ENCODE results near the gene SLC6A20.

The SLC6A20 gene

DNA sequence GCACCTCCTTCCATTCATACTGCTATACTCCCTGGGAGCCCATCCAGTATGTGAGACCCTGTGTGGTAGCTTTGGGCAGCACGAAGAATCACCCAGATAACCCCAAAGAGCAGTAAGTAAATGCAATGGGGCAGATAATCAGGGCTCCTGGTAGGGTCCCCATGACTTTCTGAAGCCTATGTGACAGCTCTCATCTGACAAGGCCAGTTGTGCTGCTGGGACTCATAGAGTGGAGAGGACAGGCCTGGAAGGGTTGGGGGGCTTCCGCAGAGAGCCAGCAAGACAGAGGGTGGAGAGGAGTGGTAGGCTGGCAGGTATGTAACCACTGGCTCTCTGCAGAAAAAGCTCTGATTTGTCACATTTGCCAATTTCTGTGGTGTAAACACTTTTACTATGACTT lies 3.2 kb upstream of the SLC6A20 start:
- DNase-seq: no peak

DNA sequence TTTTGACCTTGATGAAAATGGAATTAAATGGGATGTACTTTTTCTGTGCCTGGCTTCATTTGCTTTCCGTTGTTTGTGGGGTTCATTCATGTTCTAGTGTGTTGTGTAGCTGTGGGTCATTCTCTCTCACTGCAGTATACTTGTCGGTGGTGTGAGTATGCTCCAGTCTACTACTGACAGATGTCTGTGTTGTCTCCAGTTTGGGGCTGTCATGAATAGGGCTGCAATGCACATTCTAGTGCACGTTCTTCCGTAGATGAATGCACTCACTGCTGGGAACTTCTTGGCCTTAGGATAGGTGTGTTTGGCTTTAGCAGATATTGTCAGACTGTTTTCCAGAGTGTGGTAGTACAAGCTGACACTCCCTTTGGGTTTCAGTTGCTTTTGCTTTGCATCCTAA lies 1.7 kb upstream of the SLC6A20 start:
- no peak for DNase-seq

DNA sequence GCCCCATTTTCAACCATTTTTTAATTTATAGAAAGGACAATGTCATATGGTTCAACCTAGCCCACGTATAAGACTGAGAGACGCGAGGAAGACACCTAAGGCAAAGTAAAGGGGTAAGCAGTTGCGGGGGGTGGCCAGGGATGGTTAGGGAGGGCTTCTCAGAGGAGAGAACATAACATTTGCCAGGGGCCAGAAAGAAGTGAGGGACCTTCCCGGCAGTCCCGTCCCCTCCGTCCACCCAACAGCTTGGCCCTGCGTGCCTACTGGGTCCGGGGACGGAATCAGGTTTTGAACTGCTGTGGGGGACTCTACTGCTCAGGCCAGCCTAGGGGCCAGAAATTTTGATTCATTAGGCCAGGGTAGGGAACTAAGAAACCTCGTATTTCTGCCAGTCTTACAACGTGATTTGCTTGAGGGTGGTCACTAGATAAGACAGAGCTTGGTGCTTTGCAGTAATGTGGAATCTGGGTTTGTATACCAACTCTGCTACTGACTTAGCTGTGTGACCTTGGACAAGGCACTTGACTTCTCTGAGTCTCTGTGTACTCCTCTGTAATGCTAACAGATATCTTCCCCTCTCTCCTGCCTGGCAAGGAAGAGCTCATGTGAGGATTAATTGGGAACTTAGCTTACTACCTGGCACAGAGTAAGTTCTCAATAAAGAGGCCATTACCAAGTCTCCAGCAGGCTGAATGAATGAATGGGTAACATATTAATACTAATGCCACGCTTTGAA lies 734 bp upstream of the SLC6A20 start:
- DNase-seq: no peak

DNA sequence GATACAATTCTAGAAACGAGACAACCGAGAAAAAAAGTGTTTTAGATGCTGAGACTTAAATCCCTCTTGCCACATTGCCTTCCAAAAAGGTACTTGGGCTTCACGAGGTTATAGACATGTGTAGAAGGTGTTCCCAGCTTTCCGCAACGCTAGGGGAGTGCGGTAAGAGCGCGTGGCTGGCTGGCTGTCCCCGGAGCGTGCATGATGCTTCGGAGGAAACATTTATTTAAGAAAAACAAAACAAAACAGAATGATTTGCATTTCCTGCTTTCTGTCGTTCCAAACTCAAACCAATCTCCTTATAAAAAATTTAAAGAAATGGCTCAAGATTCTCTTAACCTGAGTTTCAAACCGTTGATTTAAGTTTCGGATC lies 841 bp downstream of the SLC6A20 start:
- no peak for DNase-seq

DNA sequence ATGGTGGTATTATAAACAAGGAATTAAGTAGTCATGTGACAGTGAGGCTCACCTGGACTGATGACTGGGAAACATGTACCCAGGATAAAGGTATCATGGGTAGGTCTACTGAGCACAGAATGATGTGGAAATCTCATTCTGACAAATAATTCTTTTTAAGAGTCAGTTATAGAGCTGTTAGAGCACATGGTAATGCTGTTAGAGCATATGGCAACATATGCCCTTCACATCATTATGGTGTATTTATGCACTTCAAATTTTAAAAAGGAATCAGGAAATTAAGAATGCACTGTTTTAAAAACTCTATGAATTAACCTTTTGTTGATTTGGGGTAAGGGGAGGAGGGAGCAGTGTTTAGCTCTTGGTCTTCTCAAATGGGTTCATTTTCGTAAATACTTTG lies 1.7 kb downstream of the SLC6A20 start:
- DNase-seq: no peak

DNA sequence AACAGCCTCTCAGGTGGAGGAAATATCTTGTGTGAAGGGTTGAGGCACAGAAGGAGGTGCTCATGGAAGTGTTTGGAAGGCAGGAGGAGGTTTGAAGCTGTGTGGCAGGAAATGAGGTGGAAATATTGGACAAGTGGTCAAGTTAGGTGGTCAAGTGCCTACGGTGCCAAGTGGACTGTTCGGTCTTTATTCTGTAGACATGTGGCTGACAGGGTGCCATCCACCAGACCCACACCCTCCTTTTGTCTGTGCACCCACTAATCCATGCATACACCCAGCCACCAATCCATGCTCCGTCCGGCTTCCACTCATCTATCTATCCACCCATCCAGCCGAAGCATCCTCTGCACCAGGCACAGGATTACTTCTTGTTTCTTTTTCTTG lies 2.2 kb downstream of the SLC6A20 start:
- DNase-seq: no peak

DNA sequence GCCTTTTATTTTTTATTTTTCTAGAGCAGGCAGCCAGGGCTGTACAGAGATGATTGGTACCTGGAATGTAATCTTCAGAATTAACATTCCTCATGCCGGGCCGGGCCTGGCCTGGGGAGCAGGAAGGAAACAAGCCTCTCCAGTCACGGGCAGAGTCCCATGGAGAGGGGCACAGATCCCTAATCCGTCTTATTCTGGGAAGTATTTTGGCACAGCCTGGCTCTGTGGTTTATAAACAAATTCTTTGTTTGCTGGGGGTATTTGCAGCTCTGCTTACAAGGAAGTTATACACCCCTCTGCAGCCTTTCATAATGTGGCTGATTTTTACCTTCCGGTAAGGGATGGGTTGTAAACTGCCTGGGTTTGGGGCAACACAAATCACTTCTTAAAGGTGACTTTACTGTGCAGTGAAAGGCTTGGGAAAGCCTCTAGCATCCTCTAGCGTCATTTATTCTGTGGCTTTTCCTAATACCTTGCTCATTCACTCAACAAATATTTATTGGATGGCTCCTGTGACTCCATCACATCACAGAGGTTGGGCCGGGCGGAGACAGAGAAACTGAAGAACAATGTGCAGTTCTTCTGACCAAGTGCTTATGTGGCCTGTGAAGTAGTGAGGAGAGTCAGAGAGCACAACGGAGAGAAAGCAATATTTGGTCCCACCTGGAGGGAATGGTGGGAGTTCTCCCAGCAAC lies 2.7 kb downstream of the SLC6A20 start:
- DNase-seq: no peak

DNA sequence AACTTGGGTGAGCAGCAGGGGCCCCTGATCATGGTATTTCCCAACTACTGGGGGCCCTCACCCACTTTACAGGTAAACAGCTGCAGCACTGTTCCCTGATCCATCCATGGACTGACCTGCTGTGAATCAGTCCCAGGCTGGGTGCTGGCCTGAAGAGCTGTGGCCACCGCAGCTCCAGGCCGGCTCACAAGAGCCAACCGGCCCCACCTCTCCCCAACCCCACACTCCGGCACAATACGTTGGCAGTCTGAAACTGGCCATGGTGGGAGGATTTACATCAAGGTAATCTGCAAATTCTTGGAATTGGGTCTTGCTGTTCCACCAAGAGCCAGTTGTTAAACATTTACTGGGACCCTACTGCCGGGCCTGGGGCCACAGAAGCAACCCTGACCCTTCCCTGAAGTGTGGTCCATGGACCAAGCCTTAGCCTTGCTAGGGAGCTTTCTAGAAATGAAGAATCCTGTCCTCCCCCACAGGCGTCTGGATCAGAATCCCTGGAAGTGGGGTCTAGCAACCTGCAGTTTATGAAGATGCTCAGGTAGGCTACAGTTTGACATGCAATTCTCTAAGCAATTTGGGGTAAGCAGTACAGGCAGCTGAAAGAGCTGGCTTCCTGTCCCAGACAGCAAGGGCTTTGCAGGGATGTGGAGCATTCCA lies 3.7 kb downstream of the SLC6A20 start:
- DNase-seq: no peak

DNA sequence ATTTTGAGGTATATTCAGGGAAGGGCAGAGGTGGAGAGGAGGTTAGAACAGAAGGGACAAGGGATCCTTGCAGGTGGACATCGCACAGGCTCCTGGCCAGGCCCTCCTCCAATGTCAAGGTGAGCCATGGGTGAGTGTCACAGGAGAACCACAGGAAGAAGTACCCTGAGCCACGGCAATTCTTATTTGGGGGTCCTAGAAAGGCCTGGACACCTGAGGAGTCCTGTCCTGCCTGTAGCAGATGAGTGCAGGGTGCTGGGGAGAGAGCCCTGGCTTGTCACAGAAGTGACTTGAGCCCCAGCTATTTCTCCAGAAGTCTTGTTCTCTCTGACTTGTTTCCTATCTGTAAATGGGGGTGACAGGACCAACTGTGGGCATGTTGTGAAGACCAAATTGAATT lies 4.3 kb downstream of the SLC6A20 start:
- no peak for DNase-seq

DNA sequence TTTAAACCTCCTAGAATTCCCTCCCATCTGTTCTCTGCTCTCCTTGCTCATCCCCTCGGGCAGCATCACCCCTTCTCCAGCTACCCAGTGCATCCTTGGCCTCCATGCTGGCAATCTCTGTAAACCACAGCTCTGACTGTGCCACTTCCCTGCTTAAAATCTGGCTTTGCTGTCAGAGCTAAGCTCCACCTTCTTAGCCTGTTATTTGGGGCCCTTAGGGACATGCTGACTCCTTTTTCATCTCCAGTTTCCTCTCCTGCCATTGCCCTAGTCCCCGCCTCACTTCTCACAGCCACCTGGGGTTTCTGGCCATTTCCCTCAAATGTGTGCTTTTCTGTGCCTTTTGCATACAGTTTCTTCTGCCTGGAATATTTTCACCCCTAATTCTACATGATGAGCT lies 5.7 kb downstream of the SLC6A20 start:
- DNase-seq: no peak

DNA sequence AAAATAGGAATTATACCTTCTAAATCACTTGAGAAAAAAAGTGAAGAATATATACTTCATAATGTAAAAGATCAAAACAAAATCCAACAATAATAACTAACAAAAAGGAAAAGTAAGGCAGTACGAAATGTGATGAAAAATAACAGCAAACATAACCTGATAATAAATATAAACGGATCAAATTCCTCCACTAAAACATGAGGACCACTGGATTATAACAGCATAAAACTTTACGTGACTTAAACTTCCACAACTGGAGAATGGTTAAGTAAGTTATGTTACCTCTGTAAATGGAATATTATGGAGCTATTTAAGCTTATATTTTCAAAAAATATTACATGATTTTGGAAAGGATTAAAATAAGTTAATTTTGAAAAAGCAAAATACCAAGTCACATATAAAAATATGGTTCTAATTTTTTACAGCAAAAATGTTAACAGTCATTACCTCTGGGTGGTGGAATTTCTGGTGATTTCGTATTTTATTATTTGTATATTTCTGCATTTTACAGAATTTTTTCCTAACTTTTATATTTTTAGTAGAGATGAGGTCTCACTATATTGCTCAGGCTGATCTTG lies 7.0 kb downstream of the SLC6A20 start:
- DNase-seq: no peak

DNA sequence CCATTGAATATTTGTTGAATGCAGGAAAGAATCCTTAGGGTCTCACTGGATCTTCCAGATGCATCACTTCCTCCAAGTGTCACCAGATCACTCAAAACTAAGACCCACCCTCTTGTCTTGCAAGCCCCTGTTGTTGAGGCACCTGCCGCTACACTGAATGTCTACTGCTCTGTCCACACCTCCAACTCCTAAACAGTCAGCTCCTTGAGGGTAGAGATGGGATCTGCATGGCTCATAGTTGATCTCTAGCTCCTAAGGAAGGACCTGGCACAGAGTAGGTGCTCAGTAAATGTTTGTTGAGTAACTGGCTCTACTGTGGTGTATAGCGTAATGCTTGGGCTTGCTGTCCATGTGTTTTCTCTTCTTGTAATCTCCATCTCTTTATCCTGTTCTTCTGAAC lies 8.8 kb downstream of the SLC6A20 start:
- no peak for DNase-seq

DNA sequence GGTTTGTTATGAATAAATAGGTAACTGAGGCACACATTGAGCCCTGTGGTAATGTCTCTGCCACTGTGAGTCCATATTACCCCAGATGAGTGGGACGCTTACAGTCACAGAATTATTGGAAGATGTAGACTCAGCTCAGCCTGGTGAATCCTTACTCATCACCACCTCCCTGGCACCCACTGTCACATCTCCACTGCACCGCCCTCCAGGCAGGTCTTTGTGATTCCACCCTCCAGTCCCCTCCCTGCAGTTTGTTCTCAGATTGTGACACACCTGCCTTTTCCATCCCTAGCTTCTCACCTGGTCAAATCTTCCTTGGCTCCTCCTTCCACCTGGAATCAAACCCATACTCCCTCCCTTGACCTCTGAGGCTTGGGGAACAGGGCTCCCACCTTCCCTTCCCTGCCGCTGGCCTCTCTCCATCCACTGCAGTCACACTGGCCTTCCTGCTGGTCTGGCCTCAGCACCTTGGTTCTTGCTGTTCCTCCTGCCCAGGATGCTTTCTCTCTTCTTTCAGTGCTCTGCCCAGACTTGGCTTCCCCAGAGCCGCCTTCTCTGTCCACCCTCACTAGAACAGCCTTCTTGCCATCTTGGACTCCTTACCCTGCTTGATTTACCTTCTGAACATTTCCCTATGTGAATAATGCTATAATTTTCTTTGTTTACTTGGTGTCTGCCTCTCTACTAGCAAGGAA lies 9.4 kb downstream of the SLC6A20 start:
- DNase-seq: no peak

DNA sequence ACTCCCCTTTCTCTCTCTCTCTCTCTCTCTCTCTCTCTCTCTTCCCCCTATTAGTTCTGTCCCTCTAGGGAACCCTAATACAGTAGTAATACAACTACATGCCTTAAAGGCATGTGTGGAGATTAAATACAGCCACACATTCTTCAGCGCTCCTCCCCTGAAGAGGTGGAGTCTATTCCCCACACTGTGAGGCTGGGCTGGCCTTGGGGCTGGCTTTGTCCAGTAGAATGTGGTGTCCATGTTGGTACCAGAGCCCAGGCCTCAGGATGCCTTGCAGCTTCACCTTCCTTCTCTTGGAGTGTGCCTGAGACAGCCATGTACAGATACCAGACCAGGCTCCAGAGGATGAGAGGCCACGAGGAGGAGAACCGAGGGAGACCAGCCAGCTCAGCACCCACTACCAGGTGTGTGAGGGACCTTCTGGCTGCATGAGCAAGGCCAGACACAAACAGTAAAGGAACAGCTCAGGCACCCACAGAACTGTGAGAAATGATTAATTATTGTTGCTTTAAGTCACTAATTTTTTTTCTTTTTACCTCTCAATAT lies 10.7 kb downstream of the SLC6A20 start:
- no peak for DNase-seq

DNA sequence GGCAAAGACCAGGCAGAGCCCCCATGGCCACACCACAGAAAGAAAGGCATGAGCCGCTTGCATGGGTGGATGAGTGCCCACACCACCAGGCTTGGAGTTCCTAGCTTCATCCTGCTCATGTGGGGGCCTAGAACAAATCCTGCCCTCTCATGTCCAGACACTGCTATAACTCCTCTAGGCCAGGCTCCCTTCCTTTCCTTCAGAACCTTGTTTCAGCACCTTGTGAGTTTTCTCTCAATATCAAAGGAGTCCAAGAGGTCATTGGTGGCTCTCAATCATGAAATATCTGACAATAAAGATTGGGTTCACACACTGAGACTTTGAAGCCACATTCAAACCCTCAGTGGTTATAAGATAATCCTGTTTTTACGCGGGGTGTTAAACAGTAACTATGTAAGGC lies 12.7 kb downstream of the SLC6A20 start:
- DNase-seq: no peak

DNA sequence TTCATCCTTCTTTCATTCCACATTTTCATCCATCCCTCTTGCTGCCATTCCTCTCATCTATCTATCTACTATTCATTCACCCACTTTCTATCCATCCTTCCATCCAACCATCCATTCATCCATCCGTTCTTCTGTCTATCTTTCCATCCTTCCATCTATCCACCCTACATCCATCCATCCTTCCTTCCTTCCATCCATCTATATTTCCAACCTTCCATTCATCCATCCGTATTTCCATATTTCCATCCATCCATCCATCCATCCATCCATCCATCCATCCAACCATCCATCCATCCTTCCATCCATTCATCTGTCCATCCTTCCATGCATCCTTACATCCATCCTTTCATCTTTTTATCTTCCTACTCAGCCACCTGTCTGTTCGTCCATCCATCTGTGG lies 14.0 kb downstream of the SLC6A20 start:
- no peak for DNase-seq

DNA sequence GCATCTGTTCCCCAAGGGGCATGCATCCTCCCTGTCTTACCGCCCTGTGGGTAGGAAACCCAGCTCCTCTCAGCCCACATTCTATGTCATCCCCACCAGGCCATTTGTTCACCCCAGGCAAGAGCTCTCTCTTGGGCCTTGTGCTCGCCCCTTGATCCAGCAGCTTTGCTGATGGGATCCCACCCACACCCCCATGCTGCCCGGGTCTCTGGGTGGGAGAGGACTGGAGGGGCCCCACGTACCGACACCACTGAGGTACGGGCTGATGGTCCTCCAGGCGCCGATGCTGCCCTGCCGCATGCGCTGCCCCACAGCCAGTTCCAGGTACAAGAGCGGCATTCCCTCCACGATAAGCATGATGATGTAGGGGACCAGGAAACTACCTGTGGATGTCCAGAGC lies 14.5 kb downstream of the SLC6A20 start:
- no peak for DNase-seq

DNA sequence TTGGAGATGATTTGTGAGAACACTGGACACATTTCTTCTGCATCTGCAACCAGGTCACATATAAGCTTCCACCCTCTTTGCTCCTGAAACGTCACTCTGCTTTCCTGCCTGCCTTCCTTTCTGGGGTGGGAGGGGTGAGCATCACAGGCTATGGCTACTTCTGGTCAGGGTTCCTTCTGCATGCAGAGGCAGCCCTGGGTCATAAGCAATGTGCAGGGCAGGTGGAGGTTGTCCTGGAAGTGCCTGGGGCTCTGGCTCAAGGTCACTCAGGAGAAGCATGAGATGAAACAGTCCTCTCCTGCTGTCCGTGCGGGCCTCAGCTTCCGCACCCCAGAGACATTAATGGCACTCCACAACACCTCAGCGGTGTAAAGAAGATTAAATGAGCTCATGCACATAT lies 15.1 kb downstream of the SLC6A20 start:
- DNase-seq: no peak

DNA sequence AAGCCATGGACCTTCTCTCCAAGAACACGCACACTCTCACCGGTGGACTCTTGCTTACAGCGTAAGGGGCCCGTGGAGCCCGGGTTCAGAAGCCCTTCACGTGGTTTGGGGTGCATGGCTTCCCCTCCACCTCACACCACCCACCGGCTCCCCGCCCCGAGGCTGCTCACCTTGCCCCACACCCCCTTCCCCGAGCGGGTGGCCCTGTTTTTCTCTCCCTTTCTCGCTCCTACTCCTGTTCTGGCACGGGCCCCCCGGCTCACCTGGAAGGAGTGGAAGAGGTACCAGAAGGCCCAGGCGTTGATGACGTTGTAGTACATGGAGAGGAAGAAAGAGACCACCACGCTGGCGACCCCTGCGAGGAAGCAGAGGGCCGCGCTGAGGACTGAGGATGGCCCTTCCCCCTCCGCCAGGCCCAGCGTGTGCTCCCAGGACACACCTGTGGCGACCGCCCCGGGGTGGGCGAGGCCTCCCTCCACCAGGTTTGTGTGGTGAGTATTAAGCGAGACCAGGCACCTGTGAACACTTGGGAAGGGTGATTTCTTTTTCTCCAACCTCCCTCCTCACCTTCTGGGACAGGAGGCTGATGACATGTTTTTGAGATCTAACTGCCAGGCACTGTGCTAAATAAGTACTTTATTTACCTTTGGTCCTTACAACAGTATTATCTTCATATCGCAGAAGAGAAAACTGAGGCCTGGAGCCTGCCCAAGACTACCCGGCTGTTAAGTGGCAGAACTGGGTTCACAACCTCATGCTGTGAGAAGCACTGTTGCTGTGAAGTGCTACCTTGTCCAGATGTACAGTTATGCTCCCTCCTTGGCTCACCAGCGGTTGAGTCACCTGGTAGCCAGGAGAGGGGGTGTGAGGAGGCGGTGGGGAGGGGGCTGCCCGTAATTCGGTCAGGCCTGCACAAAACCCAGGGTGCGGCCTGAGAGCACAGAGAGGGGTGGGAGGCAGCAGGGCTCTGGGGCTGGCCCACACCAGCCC lies 16.3 kb downstream of the SLC6A20 start:
- no peak for DNase-seq

DNA sequence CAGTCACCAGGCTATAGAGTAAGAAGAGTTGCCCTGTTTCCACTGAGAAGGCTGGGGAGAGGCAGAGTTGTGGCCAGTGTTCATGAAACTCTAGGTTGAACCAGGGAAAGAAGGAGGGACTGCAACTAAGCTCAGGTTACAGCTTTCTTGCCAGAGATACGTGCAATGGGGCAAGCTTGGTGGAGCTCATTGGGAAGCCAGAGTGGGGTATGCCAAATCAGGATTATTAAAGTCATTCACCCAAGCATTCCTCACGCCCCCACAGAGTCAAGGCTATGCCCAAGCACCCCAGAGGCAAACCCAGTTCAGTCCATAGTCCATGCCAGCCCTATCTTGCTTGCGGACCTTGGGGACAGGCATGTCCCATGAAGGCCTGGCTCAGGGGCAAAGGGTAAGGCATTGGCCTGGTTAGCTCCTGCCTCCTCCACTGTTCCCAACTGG lies 17.6 kb downstream of the SLC6A20 start:
- no peak for DNase-seq

DNA sequence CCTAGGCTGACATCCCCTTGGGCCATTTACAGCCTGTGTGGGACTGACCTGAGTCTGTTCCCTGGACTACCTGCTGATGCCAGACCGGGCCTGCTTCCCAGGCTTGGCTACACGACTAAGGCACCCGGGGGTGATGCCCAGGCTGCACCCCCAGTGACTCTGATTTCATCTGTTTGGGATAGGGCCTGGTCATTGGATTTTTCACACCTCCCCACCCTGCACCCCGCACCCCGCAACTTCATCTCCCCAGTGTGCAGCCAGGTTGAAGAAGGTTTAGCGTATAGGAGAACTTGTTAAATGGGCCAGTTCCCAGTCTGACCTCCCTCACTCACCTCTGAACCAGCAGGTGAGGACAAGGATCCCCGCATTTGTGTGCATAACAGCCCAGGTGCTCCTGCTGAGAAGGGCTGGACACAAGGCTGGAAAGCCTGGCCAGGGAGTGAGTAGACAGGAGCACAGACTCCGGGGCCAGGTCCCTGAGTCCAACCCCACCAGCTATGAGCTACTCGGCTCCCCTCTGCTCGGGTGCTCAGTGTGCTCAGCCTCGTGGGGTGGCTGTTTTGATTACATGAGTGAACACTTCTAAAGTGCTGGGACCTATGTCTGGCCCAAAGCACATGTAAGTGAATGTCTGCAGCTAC lies 18.5 kb downstream of the SLC6A20 start:
- no peak for DNase-seq

All from SHP77 treated with DMSO at 0.1 percent for 48 hours (cell line).